ENCODE results near the gene PYCR2. TPM values are rescaled to one million over a fixed set of nuclear protein-coding genes. Genes with fewer than 3 reads are reported as not detected.
"Not testable (repeated sequence)": the region's sequence is repeated elsewhere in the genome, so short reads cannot be mapped to it uniquely, and the experiment has no call there.

PYCR2 gene
- total RNA-seq, 4 donors from 2014 or later, result 31.9 to 50.3 (median 42.5) TPM

- DNase-seq (no peak), ATAC-seq (no peak)
- no peaks in the 10 kb centered on the region for H3K4me1 ChIP-seq
- in situ Hi-C loops (cut with MboI; ENCODE audit: low sequenced_read_pairs in 4 of 4) (no loop called here), intact Hi-C loops (cut with DNase I; ENCODE audit: low total_unique reads) (no loop called here)
- TF ChIP-seq CTCF (IDR thresholded peaks at IDR 0.05 in 4 of 5, conservative IDR thresholded peaks at IDR 0.05 in 1 of 5), result no peak
- TF ChIP-seq POLR2A (IDR thresholded peaks at IDR 0.05), result no peak
- no peaks in the 10 kb centered on the region for H3K9me3 ChIP-seq
- H3K36me3 ChIP-seq, result no peaks in the 10 kb centered on the region
- H3K4me3 ChIP-seq, result no peak overlapping the region
- H3K27me3 ChIP-seq, result no peaks in the 10 kb centered on the region
- H3K27ac ChIP-seq, result no peak overlapping the region
Measured at GRCh38 chr1:225890346-225891228, 33.5 kb downstream of the PYCR2 start.

GRCh38 chr1:225889743-225890142 is 34.3 kb downstream of the PYCR2 start:
- in situ Hi-C loops (cut with MboI; ENCODE audit: low sequenced_read_pairs in 4 of 4) (no loop called here), intact Hi-C loops (cut with DNase I; ENCODE audit: low total_unique reads) (loop anchor here (10.0 kb wide), 1 partner anchor 85 kb away; no protein-coding TSS in a partner anchor)
- H3K27ac ChIP-seq, result no peak overlapping the region
- H3K4me3 ChIP-seq, result no peak overlapping the region
- ATAC-seq (no peak), DNase-seq (no peak)
- H3K27me3 ChIP-seq, result no peaks in the 10 kb centered on the region
- H3K36me3 ChIP-seq, result no peaks in the 10 kb centered on the region
- TF ChIP-seq CTCF (IDR thresholded peaks at IDR 0.05 in 4 of 5, conservative IDR thresholded peaks at IDR 0.05 in 1 of 5), result no peak
- H3K4me1 ChIP-seq, result no peaks in the 10 kb centered on the region
- no peaks in the 10 kb centered on the region for H3K9me3 ChIP-seq

GRCh38 chr1:225888898-225889601 is 35.0 kb downstream of the PYCR2 start, which contains the start of gene LEFTY1:
Gene LEFTY1 (minus strand): TSS chr1:225889146. CDS start chr1:225889066, 80 bp downstream.
- intact Hi-C loops (cut with DNase I; ENCODE audit: low total_unique reads), result loop anchor here (10.0 kb wide), 1 partner anchor 86 kb away; no protein-coding TSS in a partner anchor
- ATAC-seq, result no peak
- no peaks in the 10 kb centered on the region for H3K4me1 ChIP-seq
- H3K27me3 ChIP-seq, result no peaks in the 10 kb centered on the region
- in situ Hi-C loops (cut with MboI; ENCODE audit: low sequenced_read_pairs in 4 of 4), result no loop called here
- no peak for DNase-seq
- no peaks in the 10 kb centered on the region for H3K36me3 ChIP-seq
- H3K9me3 ChIP-seq, result no peaks in the 10 kb centered on the region
- no peak for TF ChIP-seq CTCF (IDR thresholded peaks at IDR 0.05 in 4 of 5, conservative IDR thresholded peaks at IDR 0.05 in 1 of 5)
- TF ChIP-seq POLR2A (IDR thresholded peaks at IDR 0.05), result no peak
- H3K4me3 ChIP-seq, result no peak within 1 kb of the TSS
- no peak within 1 kb of the TSS for H3K27ac ChIP-seq

- no peak overlapping the region for H3K27ac ChIP-seq
- no peaks in the 10 kb centered on the region for H3K36me3 ChIP-seq
- no peak overlapping the region for H3K4me3 ChIP-seq
- peaks cover 0 to under 1% of the 10 kb centered on the region in 2 donors for H3K4me1 ChIP-seq
- DNase-seq (no peak), ATAC-seq (no peak)
- no peaks in the 10 kb centered on the region for H3K9me3 ChIP-seq
- no peaks in the 10 kb centered on the region for H3K27me3 ChIP-seq
- intact Hi-C loops (cut with DNase I; ENCODE audit: low total_unique reads) (loop anchor here (10.0 kb wide), 1 partner anchor 86 kb away; no protein-coding TSS in a partner anchor), in situ Hi-C loops (cut with MboI; ENCODE audit: low sequenced_read_pairs in 4 of 4) (no loop called here)
- no peak for TF ChIP-seq CTCF (IDR thresholded peaks at IDR 0.05 in 4 of 5, conservative IDR thresholded peaks at IDR 0.05 in 1 of 5)
- no peak for TF ChIP-seq POLR2A (IDR thresholded peaks at IDR 0.05)
Measured at GRCh38 chr1:225888289-225888897, 35.7 kb downstream of the PYCR2 start.

- intact Hi-C loops (cut with DNase I; ENCODE audit: low total_unique reads), result loop anchor here (10.0 kb wide), 1 partner anchor 87 kb away; no protein-coding TSS in a partner anchor
- H3K4me3 ChIP-seq; in situ Hi-C loops (cut with MboI; ENCODE audit: low sequenced_read_pairs in 4 of 4); H3K4me1 ChIP-seq; H3K36me3 ChIP-seq; ATAC-seq; H3K27ac ChIP-seq; H3K27me3 ChIP-seq; DNase-seq; H3K9me3 ChIP-seq: not testable (repeated sequence)
Measured at GRCh38 chr1:225887554-225888288, 36.3 kb downstream of the PYCR2 start.
